NT2/D1 (cell line): Measurements from ENCODE around the gene ZMYND10.
"Not testable (repeated sequence)": the region's sequence is repeated elsewhere in the genome, so short reads cannot be mapped to it uniquely, and the experiment has no call there.

Experiments
- DNase-seq: peaks from one replicate; pipeline ENCODE4 v3.0.0-alpha.2; 2011; ENCODE audit warnings: low read depth, low spot score
- H3K27me3 ChIP-seq: 2 replicates; pipeline ENCODE4 v1.6.0; 2011; ENCODE audit warnings: mild to moderate bottlenecking; ENCODE audit not compliant: insufficient read length, insufficient read depth
- H3K36me3 ChIP-seq: 2 replicates; pipeline ENCODE4 v1.6.1; 2011; ENCODE audit warnings: mild to moderate bottlenecking, low read length, mixed read lengths; ENCODE audit not compliant: insufficient read depth, insufficient read length
- H3K4me1 ChIP-seq: 2 replicates; pipeline ENCODE4 v1.5.1; 2011; ENCODE audit not compliant: insufficient read depth, insufficient read length
- H3K4me3 ChIP-seq: 2 replicates; pipeline ENCODE4 v1.5.1; 2011; ENCODE audit warnings: low read depth; ENCODE audit not compliant: insufficient read length
- H3K9ac ChIP-seq: 2 replicates; pipeline ENCODE4 v1.6.0; 2011; ENCODE audit warnings: low read depth; ENCODE audit not compliant: insufficient read length
- H3K9me3 ChIP-seq: 2 replicates; pipeline ENCODE4 v1.5.1; 2011; ENCODE audit warnings: mild to moderate bottlenecking, low read length; ENCODE audit not compliant: insufficient read depth
- SUZ12 ChIP-seq: IDR thresholded peaks from 2 replicates; pipeline ENCODE4 v1.6.1; 2011; ENCODE audit not compliant: insufficient read length, insufficient read depth; ENCODE audit errors: extremely low read depth
- YY1 ChIP-seq: IDR thresholded peaks from 2 replicates; pipeline ENCODE4 v1.6.1; 2011; ENCODE audit not compliant: insufficient read length, insufficient read depth
- ZNF274 ChIP-seq: IDR thresholded peaks from 2 replicates; pipeline ENCODE4 v1.6.1; 2011; ENCODE audit warnings: mild to moderate bottlenecking, low read depth, low read length

The ZMYND10 gene

GRCh38 chr3:50318615-50319014 is 26.9 kb downstream of the ZMYND10 start:
- Histone ChIP-seq H3K36me3 (peaks cover 65% of the 10 kb centered on the region), H3K4me1 (peaks cover 50% of the 10 kb centered on the region), H3K9me3 (no peaks in the 10 kb centered on the region), H3K9ac (peak overlapping the region; percentile 57), H3K27me3 (no peaks in the 10 kb centered on the region), H3K4me3 (no peak overlapping the region)
- TF ChIP-seq ZNF274 (no peak), YY1 (no peak), SUZ12 (no peak)
- no peak for DNase-seq

GRCh38 chr3:50318163-50318562 is 27.4 kb downstream of the ZMYND10 start:
- H3K4me3 ChIP-seq, result no peak overlapping the region
- peak overlapping the region; percentile 57 for H3K9ac ChIP-seq

DNA sequence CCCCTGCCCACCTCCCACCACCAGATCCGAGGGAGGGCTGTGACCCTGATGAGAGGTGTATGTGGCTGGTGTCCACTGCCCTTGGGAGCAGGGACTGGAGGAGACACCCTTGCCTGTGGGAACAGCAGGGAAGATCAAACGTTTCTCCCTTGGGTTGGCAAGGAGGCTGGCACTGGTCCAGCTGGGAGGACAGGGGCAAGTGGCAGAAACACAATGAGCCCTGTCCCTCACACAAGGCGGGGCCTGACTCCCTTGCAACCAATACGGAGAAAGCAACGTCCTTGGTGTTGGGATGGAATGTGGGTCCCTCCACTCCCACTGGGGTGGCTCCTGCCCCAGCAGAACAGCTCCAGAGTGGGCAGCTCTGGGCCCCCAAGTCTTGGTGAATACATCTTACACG is 28.2 kb downstream of the ZMYND10 start:
- no peak for TF ChIP-seq SUZ12
- no peak for TF ChIP-seq YY1
- TF ChIP-seq ZNF274, result no peak
- peak overlapping the region; percentile 66 for H3K9ac ChIP-seq
- no peaks in the 10 kb centered on the region for H3K27me3 ChIP-seq
- DNase-seq, result no peak
- H3K4me1 ChIP-seq, result peaks cover 39% of the 10 kb centered on the region
- peaks cover 62% of the 10 kb centered on the region for H3K36me3 ChIP-seq
- H3K9me3 ChIP-seq, result no peaks in the 10 kb centered on the region
- no peak overlapping the region for H3K4me3 ChIP-seq

More at GRCh38 chr3:50318163-50318562, 27.4 kb downstream of the ZMYND10 start:
- no peak for DNase-seq
- H3K27me3 ChIP-seq, result no peaks in the 10 kb centered on the region
- H3K4me1 ChIP-seq, result peaks cover 46% of the 10 kb centered on the region
- TF ChIP-seq YY1 (no peak), ZNF274 (no peak), SUZ12 (no peak)
- H3K9me3 ChIP-seq, result no peaks in the 10 kb centered on the region
- H3K36me3 ChIP-seq, result peaks cover 62% of the 10 kb centered on the region

DNA sequence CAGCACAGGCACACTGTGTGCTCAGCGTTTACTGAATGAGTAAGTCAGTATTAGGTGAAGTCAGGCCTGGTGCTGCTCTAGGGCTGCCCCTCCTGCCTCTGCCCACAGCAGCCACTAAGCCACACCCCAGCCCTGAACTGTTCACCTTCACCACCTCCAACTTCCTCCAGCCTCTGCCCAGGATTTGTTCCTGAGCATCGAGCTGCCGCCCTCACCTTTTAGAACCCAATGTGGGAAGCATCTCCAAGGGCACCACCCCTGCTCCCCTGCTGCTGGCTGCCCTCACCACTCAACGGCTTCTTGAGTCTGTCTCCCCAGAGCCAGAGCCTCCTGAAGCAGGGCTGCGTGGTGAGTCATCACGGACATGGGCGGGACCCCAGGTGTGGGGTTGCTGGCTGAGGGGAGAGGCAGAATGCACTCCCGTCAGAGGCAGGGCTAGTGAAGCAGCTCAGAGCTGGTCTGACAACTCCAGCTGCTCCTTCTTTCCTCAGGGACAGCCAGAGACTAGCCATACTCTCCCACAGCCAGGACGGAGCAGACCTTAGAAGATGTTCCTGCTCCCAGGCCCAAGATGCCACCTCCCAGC is 28.8 kb downstream of the ZMYND10 start:
- H3K27me3 ChIP-seq, result no peaks in the 10 kb centered on the region
- TF ChIP-seq YY1 (no peak), ZNF274 (no peak), SUZ12 (no peak)
- H3K9me3 ChIP-seq, result no peaks in the 10 kb centered on the region
- no peak for DNase-seq
- H3K9ac ChIP-seq, result peak overlapping the region; percentile 66
- peaks cover 62% of the 10 kb centered on the region for H3K36me3 ChIP-seq
- peaks cover 39% of the 10 kb centered on the region for H3K4me1 ChIP-seq
- H3K4me3 ChIP-seq, result no peak overlapping the region

DNA sequence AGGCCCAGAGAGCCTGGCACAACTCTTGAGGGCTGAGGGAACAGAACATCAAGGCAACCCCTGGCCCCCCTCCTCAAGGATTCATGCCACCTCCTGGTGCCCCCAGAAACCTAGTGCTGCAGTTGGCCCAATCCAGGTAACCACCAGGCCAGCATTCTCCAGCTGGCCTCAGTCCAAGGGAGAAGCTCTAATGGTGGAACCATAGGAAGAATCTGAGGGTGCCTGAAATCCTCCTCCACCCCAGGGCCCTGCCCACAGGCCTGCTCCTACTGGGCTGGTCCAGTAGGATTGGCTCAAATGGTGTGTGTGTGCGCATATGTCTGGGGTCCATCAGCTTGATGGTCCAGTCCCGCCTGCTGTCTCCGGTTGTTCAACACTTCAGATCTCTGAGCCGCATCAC is 30.7 kb downstream of the ZMYND10 start:
- no peak for DNase-seq
- Histone ChIP-seq H3K9me3 (peaks cover 1% of the 10 kb centered on the region; the same call in 1 of the 2 replicates), H3K4me1 (peaks cover 30% of the 10 kb centered on the region), H3K27me3 (no peaks in the 10 kb centered on the region), H3K4me3 (no peak overlapping the region), H3K9ac (no peak overlapping the region), H3K36me3 (peaks cover 52% of the 10 kb centered on the region)
- TF ChIP-seq YY1 (no peak), ZNF274 (no peak), SUZ12 (no peak)

- no peak for DNase-seq
- Histone ChIP-seq H3K36me3 (peaks cover 47% of the 10 kb centered on the region), H3K27me3 (no peaks in the 10 kb centered on the region), H3K4me3 (no peak overlapping the region), H3K9ac (no peak overlapping the region), H3K9me3 (peaks cover 6% of the 10 kb centered on the region; the same call in 1 of the 2 replicates), H3K4me1 (peaks cover 26% of the 10 kb centered on the region)
- TF ChIP-seq YY1 (no peak), ZNF274 (no peak), SUZ12 (no peak)
These were observed 31.2 kb downstream of the ZMYND10 start for GRCh38 chr3:50314342-50314741.

DNA sequence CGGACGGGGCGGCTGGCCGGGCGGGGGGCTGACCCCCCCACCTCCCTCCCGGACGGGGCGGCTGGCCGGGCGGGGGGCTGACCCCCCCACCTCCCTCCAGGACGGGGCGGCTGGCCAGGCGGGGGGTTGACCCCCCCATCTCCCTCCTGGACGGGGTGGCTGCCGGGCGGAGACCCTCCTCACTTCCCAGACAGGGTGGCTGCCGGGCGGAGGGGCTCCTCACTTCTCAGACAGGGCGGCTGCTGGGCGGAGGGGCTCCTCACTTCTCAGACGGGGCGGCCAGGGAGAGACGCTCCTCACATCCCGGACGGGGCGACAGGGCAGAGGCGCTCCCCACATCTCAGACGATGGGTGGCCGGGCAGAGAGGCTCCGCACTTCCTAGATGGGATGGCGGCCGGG is 33.5 kb downstream of the ZMYND10 start:
- H3K27me3 ChIP-seq, DNase-seq, H3K4me1 ChIP-seq, H3K9ac ChIP-seq, H3K4me3 ChIP-seq: not testable (repeated sequence)
- Histone ChIP-seq H3K36me3 (peaks cover 24% of the 10 kb centered on the region), H3K9me3 (peaks cover 24% of the 10 kb centered on the region)

DNA sequence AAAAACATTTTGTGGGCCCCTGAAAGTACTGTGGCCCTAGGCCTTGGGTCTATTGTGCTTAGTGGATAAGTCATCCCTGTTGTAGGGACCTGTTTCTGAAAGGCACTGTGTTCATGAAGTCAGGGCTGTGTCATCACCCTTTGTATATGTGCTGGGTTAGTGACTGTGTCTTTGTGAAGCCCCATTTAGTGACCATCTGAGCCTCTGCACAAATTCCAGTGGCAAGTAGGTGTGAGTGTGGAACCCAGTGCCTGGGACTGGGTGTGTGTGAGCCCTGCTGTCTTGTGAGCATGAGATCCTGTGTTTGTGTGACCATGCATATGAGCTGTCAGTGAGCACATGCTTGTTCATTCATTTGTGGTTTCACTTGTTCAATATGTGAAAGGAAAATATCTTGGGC is 40.9 kb downstream of the ZMYND10 start:
- peaks cover 20% of the 10 kb centered on the region for H3K4me1 ChIP-seq
- H3K9ac ChIP-seq, result no peak overlapping the region
- H3K9me3 ChIP-seq, result peaks cover 35% of the 10 kb centered on the region
- H3K27me3 ChIP-seq, result no peaks in the 10 kb centered on the region
- H3K4me3 ChIP-seq, result no peak overlapping the region
- TF ChIP-seq SUZ12 (no peak), ZNF274 (no peak), YY1 (no peak)
- no peak for DNase-seq
- no peaks in the 10 kb centered on the region for H3K36me3 ChIP-seq
